Mesendoderm (in vitro differentiated cells): ENCODE data around the gene KRT2.

Experiments used
- DNase-seq: peaks from one replicate; pipeline ENCODE4 v3.0.0; 2013
- H2AK5ac ChIP-seq: 2 replicates; pipeline ENCODE4 v1.6.1; 2013; ENCODE audit warnings: low read length, inconsistent platforms
- H2BK120ac ChIP-seq: 2 replicates; pipeline ENCODE4 v1.6.1; 2013; ENCODE audit warnings: low read depth, mild to moderate bottlenecking, low read length, moderate library complexity, mixed read lengths
- H2BK15ac ChIP-seq: replicated peaks from 2 replicates; pipeline ENCODE4 v1.6.1; 2013; ENCODE audit warnings: low read depth, mild to moderate bottlenecking, moderate library complexity
- H2BK5ac ChIP-seq: 2 replicates; pipeline ENCODE4 v1.6.1; 2013; ENCODE audit warnings: low read length, inconsistent platforms
- H3K18ac ChIP-seq: 2 replicates; pipeline ENCODE4 v1.6.1; 2013; ENCODE audit warnings: mild to moderate bottlenecking, low read length, mixed read lengths
- H3K23ac ChIP-seq: one replicate; pipeline ENCODE4 v1.6.1; 2013; ENCODE audit warnings: low read length
- H3K27ac ChIP-seq: 2 replicates; pipeline ENCODE4 v1.5.1; 2013; ENCODE audit warnings: low read depth, mild to moderate bottlenecking, inconsistent platforms, low read length, moderate library complexity
- H3K27me3 ChIP-seq: 2 replicates; pipeline ENCODE4 v1.6.1; 2013; ENCODE audit warnings: low read length, control low read depth, mild to moderate bottlenecking, inconsistent platforms; ENCODE audit not compliant: insufficient read depth, poor library complexity
- H3K36me3 ChIP-seq: 2 replicates; pipeline ENCODE4 v1.6.1; 2013; ENCODE audit warnings: low read length, inconsistent platforms; ENCODE audit not compliant: control insufficient read depth, insufficient read depth
- H3K4ac ChIP-seq: one replicate; pipeline ENCODE4 v1.6.1; 2013; ENCODE audit warnings: low read depth, mild to moderate bottlenecking, low read length, moderate library complexity
- H3K4me1 ChIP-seq: 2 replicates; pipeline ENCODE4 v1.6.1; 2013; ENCODE audit warnings: low read depth, low read length, inconsistent platforms; ENCODE audit not compliant: control insufficient read depth
- H3K4me2 ChIP-seq: 2 replicates; pipeline ENCODE4 v1.6.1; 2013; ENCODE audit warnings: low read length
- H3K4me3 ChIP-seq: 2 replicates; pipeline ENCODE4 v1.5.1; 2013; ENCODE audit warnings: mild to moderate bottlenecking, low read length
- H3K56ac ChIP-seq: one replicate; pipeline ENCODE4 v1.6.1; 2013; ENCODE audit warnings: low read length
- H3K79me1 ChIP-seq: 2 replicates; pipeline ENCODE4 v1.6.1; 2013; ENCODE audit warnings: low read length, inconsistent platforms
- H3K79me2 ChIP-seq: 2 replicates; pipeline ENCODE4 v1.6.1; 2013; ENCODE audit warnings: mild to moderate bottlenecking, low read length; ENCODE audit not compliant: control insufficient read depth, insufficient read depth
- H3K9ac ChIP-seq: 2 replicates; pipeline ENCODE4 v1.6.1; 2013; ENCODE audit warnings: low read length, inconsistent platforms
- H4K5ac ChIP-seq: one replicate; pipeline ENCODE4 v1.6.1; 2013; ENCODE audit warnings: low read length
- H4K8ac ChIP-seq: one replicate; pipeline ENCODE4 v1.6.1; 2013; ENCODE audit warnings: low read depth, mild to moderate bottlenecking, control low read depth, low read length, moderate library complexity
- WGBS: extraction: QIAGEN DNeasy Blood & Tissue Kit; methylation state at CpG from one replicate; pipeline ENCODE4 v1.1.7; 2013; ENCODE audit warnings: low lambda C conversion rate, missing lambda C conversion rate; ENCODE audit not compliant: insufficient coverage; ENCODE audit errors: extremely low coverage; 5-methylcytosine and 5-hydroxymethylcytosine counted together

KRT2 gene

GRCh38 chr12:52658196-52658595 lies 6.2 kb upstream of the KRT2 start:
- no CpG with 5 or more reads among the region's 4 CpGs for WGBS
- Histone ChIP-seq H2BK15ac (no peak overlapping the region), H3K18ac (no peak overlapping the region), H3K4me1 (no peaks in the 10 kb centered on the region), H3K79me2 (no peaks in the 10 kb centered on the region), H3K4ac (no peak overlapping the region), H4K8ac (no peak overlapping the region), H3K23ac (no peak overlapping the region), H3K27ac (no peak overlapping the region), H3K9ac (no peak overlapping the region), H4K5ac (no peak overlapping the region), H2BK5ac (no peak overlapping the region), H2BK120ac (no peak overlapping the region), H3K27me3 (no peaks in the 10 kb centered on the region), H2AK5ac (no peak overlapping the region), H3K36me3 (no peaks in the 10 kb centered on the region), H3K79me1 (no peaks in the 10 kb centered on the region), H3K4me2 (no peak overlapping the region), H3K56ac (no peak overlapping the region), H3K4me3 (no peak overlapping the region)
- no peak for DNase-seq

- Histone ChIP-seq H3K23ac (no peak overlapping the region), H3K79me1 (no peaks in the 10 kb centered on the region), H4K5ac (no peak overlapping the region), H3K27me3 (no peaks in the 10 kb centered on the region), H3K9ac (no peak overlapping the region), H3K79me2 (no peaks in the 10 kb centered on the region), H3K4me3 (no peak overlapping the region), H3K4me2 (no peak overlapping the region), H3K36me3 (no peaks in the 10 kb centered on the region), H2BK120ac (no peak overlapping the region), H3K56ac (no peak overlapping the region), H3K27ac (no peak overlapping the region), H2AK5ac (no peak overlapping the region), H3K18ac (no peak overlapping the region), H3K4ac (no peak overlapping the region), H2BK5ac (no peak overlapping the region), H2BK15ac (no peak overlapping the region), H4K8ac (no peak overlapping the region), H3K4me1 (no peaks in the 10 kb centered on the region)
- WGBS: no CpG with 5 or more reads among the region's 6 CpGs
- DNase-seq: no peak
Measured at GRCh38 chr12:52657250-52657902, 5.4 kb upstream of the KRT2 start.

GRCh38 chr12:52656616-52657015 lies 4.6 kb upstream of the KRT2 start:
- Histone ChIP-seq H4K5ac (no peak overlapping the region), H2BK120ac (no peak overlapping the region), H2BK15ac (no peak overlapping the region), H2BK5ac (no peak overlapping the region), H3K4me1 (no peaks in the 10 kb centered on the region), H3K79me1 (no peaks in the 10 kb centered on the region), H3K36me3 (no peaks in the 10 kb centered on the region), H3K27ac (no peak overlapping the region), H3K18ac (no peak overlapping the region), H3K27me3 (no peaks in the 10 kb centered on the region), H3K79me2 (no peaks in the 10 kb centered on the region), H3K4me3 (no peak overlapping the region), H3K23ac (no peak overlapping the region), H3K9ac (no peak overlapping the region), H3K4me2 (no peak overlapping the region), H3K56ac (no peak overlapping the region), H4K8ac (no peak overlapping the region), H3K4ac (no peak overlapping the region), H2AK5ac (no peak overlapping the region)
- no peak for DNase-seq
- no CpG with 5 or more reads among the region's 4 CpGs for WGBS

- Histone ChIP-seq H2BK15ac (no peak overlapping the region), H3K27ac (no peak overlapping the region), H2AK5ac (no peak overlapping the region), H3K4me1 (no peaks in the 10 kb centered on the region), H3K4ac (no peak overlapping the region), H4K5ac (no peak overlapping the region), H2BK5ac (no peak overlapping the region), H3K4me3 (no peak overlapping the region), H4K8ac (no peak overlapping the region), H3K79me2 (no peaks in the 10 kb centered on the region), H3K9ac (no peak overlapping the region), H3K4me2 (no peak overlapping the region), H3K36me3 (no peaks in the 10 kb centered on the region), H3K23ac (no peak overlapping the region), H2BK120ac (no peak overlapping the region), H3K18ac (no peak overlapping the region), H3K27me3 (no peaks in the 10 kb centered on the region), H3K56ac (no peak overlapping the region), H3K79me1 (no peaks in the 10 kb centered on the region)
- WGBS: no CpG with 5 or more reads among the region's 8 CpGs
- DNase-seq: no peak
Measured at GRCh38 chr12:52655720-52656124, 3.7 kb upstream of the KRT2 start.

GRCh38 chr12:52655251-52655650 lies 3.2 kb upstream of the KRT2 start:
- no peaks in the 10 kb centered on the region for H3K79me2 ChIP-seq
- H2BK120ac ChIP-seq: no peak overlapping the region
- no CpG with 5 or more reads among the region's 6 CpGs for WGBS
- H3K9ac ChIP-seq: no peak overlapping the region
- no peak overlapping the region for H3K4me3 ChIP-seq
- H3K36me3 ChIP-seq: no peaks in the 10 kb centered on the region
- no peak overlapping the region for H3K4me2 ChIP-seq
- no peak overlapping the region for H2AK5ac ChIP-seq
- H2BK15ac ChIP-seq: no peak overlapping the region
- no peak overlapping the region for H3K56ac ChIP-seq
- no peaks in the 10 kb centered on the region for H3K27me3 ChIP-seq
- H3K79me1 ChIP-seq: no peaks in the 10 kb centered on the region
- no peak for DNase-seq
- no peak overlapping the region for H3K4ac ChIP-seq
- no peak overlapping the region for H3K27ac ChIP-seq
- H2BK5ac ChIP-seq: no peak overlapping the region
- no peak overlapping the region for H4K8ac ChIP-seq
- no peak overlapping the region for H4K5ac ChIP-seq
- H3K18ac ChIP-seq: no peak overlapping the region
- H3K23ac ChIP-seq: no peak overlapping the region
- no peaks in the 10 kb centered on the region for H3K4me1 ChIP-seq

GRCh38 chr12:52650520-52651081 lies 1.4 kb downstream of the KRT2 start:
- no peak for DNase-seq
- WGBS: no CpG with 5 or more reads among the region's 12 CpGs
- no peak overlapping the region for H2BK5ac ChIP-seq

More at GRCh38 chr12:52650520-52651081, 1.4 kb downstream of the KRT2 start:
- H3K4me2 ChIP-seq: no peak overlapping the region
- no peak overlapping the region for H2AK5ac ChIP-seq
- no peaks in the 10 kb centered on the region for H3K79me2 ChIP-seq
- no peaks in the 10 kb centered on the region for H3K79me1 ChIP-seq
- H3K56ac ChIP-seq: no peak overlapping the region
- no peaks in the 10 kb centered on the region for H3K27me3 ChIP-seq
- H3K4ac ChIP-seq: no peak overlapping the region
- H3K9ac ChIP-seq: no peak overlapping the region
- H4K5ac ChIP-seq: no peak overlapping the region
- no peak overlapping the region for H2BK15ac ChIP-seq
- no peak overlapping the region for H3K4me3 ChIP-seq
- no peak overlapping the region for H2BK120ac ChIP-seq
- H3K23ac ChIP-seq: no peak overlapping the region
- no peak overlapping the region for H3K18ac ChIP-seq
- no peak overlapping the region for H4K8ac ChIP-seq
- no peaks in the 10 kb centered on the region for H3K4me1 ChIP-seq
- H3K36me3 ChIP-seq: no peaks in the 10 kb centered on the region
- H3K27ac ChIP-seq: no peak overlapping the region
